Measurements from ENCODE around the gene FAM163B.

FAM163B gene

GRCh38 chr9:133573791-133574515 is 35.2 kb downstream of the FAM163B start:
- no peak for TF ChIP-seq CTCF (conservative IDR thresholded peaks at IDR 0.05; ENCODE audit: low read length)
- no peak for DNase-seq (ENCODE audit: low read depth)
- no peak overlapping the region for H3K4me3 ChIP-seq (ENCODE audit: low read length)

- H3K4me3 ChIP-seq (ENCODE audit: low read length): no peak overlapping the region
- peak; percentile 17 for DNase-seq (ENCODE audit: low read depth)
- TF ChIP-seq CTCF (conservative IDR thresholded peaks at IDR 0.05; ENCODE audit: low read length): no peak
Measured at GRCh38 chr9:133572821-133573361, 36.3 kb downstream of the FAM163B start.

DNA sequence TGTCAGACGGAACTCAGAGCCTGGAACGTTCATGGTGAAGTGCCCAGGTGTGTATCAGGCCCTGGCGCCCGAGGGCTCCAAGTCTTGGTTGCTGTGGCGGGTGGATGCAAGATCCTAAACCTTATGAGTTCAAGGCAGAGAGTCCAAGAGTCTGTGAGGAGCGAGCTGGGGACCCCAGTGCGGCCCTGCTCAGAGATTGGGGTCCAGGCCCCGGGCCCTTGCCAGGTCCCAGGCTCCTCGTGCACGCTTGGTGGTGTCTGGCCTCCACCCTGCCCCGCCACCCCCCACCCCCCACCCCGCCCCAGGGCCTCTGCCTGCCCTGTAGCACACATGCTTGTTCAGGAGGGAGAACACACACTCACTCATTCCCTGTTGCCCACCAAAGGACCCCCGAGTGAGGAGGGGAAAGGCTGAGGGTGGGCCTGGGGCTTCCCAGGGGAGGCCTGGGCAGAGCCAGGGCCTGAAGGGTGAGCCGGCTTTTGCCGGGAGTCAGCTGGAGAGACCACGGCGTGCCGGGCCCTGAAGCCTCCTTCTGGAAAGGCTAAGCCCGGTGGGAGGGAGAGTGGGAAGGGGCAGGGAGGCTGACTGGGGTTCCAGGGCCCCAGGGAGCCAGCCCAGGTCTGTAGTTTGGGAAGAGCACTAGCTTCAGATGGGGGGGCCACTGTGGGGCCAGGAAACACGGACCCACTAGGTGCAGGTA is 37.1 kb downstream of the FAM163B start:
- H3K4me3 ChIP-seq (ENCODE audit: low read length): no peak overlapping the region
- DNase-seq (ENCODE audit: low read depth): no peak
- no peak for TF ChIP-seq CTCF (conservative IDR thresholded peaks at IDR 0.05; ENCODE audit: low read length)

DNA sequence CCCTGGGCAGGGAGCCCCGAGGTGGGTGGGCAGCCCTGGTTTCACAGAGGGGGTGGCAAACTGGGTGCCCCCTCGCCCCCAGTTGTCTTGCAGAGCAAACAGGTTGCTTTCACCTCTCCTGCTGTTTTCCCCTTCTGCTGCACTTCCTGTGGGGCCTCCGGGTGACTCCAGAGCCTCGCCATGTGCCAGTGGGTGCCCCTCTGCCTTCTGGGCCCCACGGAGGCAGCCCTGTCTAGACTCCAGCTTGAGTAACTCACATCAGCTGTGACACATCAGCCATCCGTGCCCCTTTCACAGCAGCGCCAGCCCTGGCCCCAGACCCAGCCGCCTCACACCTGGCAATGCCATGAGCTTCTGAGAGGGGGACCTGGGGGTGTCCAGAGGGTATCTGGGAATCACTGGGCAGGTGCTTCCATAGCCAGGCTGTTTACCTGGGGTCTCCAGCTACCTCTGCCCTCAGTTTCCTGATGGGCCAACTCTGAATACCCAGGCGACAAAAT is 37.7 kb downstream of the FAM163B start:
- no peak for DNase-seq (ENCODE audit: low read depth)
- no peak overlapping the region for H3K4me3 ChIP-seq (ENCODE audit: low read length)
- no peak for TF ChIP-seq CTCF (conservative IDR thresholded peaks at IDR 0.05; ENCODE audit: low read length)

DNA sequence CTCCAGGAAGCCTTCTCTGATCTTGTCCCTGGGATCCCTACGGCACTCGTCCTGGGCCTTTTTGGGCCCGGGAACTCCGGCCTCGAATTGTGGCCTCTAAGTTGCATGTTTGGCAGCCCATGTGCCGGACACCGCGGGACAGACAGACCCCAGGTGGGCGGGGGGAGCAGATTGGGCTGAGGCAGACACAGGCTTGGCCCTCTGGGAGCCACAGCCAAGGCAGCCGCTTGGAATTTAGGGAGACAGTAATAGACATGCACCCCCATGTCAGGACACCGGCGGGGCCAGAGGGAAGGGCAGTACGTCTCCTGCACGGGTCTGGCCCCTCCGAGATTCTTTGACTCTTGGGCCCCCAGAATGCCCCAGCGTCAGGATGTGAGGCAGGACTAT is 38.5 kb downstream of the FAM163B start:
- TF ChIP-seq CTCF (conservative IDR thresholded peaks at IDR 0.05; ENCODE audit: low read length): no peak
- DNase-seq (ENCODE audit: low read depth): no peak
- no peak overlapping the region for H3K4me3 ChIP-seq (ENCODE audit: low read length)

DNA sequence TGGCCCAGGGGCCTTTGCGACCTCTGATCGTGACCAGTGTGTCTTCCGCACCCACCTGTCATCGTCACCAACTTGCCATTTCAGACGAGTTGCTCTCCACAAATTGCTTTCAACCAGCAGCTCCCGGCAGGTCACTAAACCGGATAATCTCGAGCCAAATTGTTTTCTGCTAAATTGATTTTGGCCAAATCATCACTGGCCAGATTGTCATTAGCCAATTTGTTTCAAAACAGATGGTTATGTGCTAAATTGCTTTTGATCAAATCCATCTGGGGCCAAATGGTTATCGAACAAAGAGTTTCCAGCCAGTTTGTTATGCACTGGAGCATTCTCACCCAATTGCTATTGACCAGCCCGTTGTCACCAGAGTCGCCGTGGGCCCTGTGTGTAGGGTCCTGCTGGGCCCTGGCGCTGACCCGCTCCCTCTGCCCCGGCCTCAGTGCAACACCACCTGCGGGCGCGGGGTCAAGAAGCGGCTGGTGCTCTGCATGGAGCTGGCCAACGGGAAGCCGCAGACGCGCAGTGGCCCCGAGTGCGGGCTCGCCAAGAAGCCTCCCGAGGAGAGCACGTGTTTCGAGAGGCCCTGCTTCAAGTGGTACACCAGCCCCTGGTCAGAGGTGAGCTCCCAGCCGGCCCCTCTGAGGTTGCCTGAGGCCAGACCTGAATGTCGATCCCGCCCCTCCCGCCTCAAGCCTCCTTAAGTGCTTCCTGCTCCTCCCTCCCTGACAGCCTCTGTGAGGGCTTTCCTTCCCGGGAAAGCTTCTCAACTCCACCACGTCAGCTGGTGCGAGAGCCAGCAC is 39.1 kb downstream of the FAM163B start:
- H3K4me3 ChIP-seq (ENCODE audit: low read length): no peak overlapping the region
- no peak for DNase-seq (ENCODE audit: low read depth)
- no peak for TF ChIP-seq CTCF (conservative IDR thresholded peaks at IDR 0.05; ENCODE audit: low read length)

Measured in AG10803 (cell line).